Activated CD8-positive, alpha-beta memory T cell treated with anti-CD3 and anti-CD28 coated beads, Interleukin-2, amount 50 U/mL, for 4 hours (primary cell): Measurements from ENCODE around the gene SERPINA12.

Experiments
- DNase-seq: peaks from one replicate; pipeline ENCODE4 v3.0.0-alpha.2; 2020

The SERPINA12 gene

GRCh38 chr14:94509356-94509755 is at the start of gene SERPINA12:
TSS of gene SERPINA12 (minus strand) at chr14:94509469. CDS start at chr14:94498397, 11,072 bp downstream.
- DNase-seq = no peak

GRCh38 chr14:94558842-94559241 is 49.6 kb upstream of the SERPINA12 start:
- no peak for DNase-seq

- no peak for DNase-seq
Measured at GRCh38 chr14:94557327-94557726, 48.1 kb upstream of the SERPINA12 start.

GRCh38 chr14:94555991-94556390 is 46.7 kb upstream of the SERPINA12 start:
- DNase-seq = no peak

GRCh38 chr14:94550041-94550440 is 40.8 kb upstream of the SERPINA12 start:
- no peak for DNase-seq

GRCh38 chr14:94548999-94549985 is 40.0 kb upstream of the SERPINA12 start:
- peak; percentile 49 for DNase-seq

- no peak for DNase-seq
Measured at GRCh38 chr14:94548131-94548998, 39.1 kb upstream of the SERPINA12 start.

GRCh38 chr14:94547726-94548125 is 38.5 kb upstream of the SERPINA12 start:
- no peak for DNase-seq

GRCh38 chr14:94547151-94547680 is 37.9 kb upstream of the SERPINA12 start:
- no peak for DNase-seq

GRCh38 chr14:94545131-94545841 is 36.0 kb upstream of the SERPINA12 start:
- DNase-seq = no peak

- DNase-seq = no peak
Measured at GRCh38 chr14:94544726-94545125, 35.5 kb upstream of the SERPINA12 start.

GRCh38 chr14:94543449-94544124 is 34.3 kb upstream of the SERPINA12 start:
- no peak for DNase-seq

- DNase-seq = no peak
Measured at GRCh38 chr14:94542811-94543440, 33.7 kb upstream of the SERPINA12 start.

- no peak for DNase-seq
Measured at GRCh38 chr14:94542111-94542810, 33.0 kb upstream of the SERPINA12 start.

- no peak for DNase-seq
Measured at GRCh38 chr14:94541234-94541975, 32.1 kb upstream of the SERPINA12 start.

- no peak for DNase-seq
Measured at GRCh38 chr14:94540031-94540794, 30.9 kb upstream of the SERPINA12 start.

- no peak for DNase-seq
Measured at GRCh38 chr14:94539181-94539580, 29.9 kb upstream of the SERPINA12 start.

GRCh38 chr14:94538070-94538740 is 28.9 kb upstream of the SERPINA12 start:
- DNase-seq = no peak

- DNase-seq = no peak
Measured at GRCh38 chr14:94536836-94537235, 27.6 kb upstream of the SERPINA12 start.
